ENCODE data around the gene TRIM46. TPM values are rescaled to one million over a fixed set of nuclear protein-coding genes. Genes with fewer than 3 reads are reported as not detected.

Gene TRIM46
- total RNA-seq, 1 experiment from 2014 or later, result 3.8 TPM

DNA sequence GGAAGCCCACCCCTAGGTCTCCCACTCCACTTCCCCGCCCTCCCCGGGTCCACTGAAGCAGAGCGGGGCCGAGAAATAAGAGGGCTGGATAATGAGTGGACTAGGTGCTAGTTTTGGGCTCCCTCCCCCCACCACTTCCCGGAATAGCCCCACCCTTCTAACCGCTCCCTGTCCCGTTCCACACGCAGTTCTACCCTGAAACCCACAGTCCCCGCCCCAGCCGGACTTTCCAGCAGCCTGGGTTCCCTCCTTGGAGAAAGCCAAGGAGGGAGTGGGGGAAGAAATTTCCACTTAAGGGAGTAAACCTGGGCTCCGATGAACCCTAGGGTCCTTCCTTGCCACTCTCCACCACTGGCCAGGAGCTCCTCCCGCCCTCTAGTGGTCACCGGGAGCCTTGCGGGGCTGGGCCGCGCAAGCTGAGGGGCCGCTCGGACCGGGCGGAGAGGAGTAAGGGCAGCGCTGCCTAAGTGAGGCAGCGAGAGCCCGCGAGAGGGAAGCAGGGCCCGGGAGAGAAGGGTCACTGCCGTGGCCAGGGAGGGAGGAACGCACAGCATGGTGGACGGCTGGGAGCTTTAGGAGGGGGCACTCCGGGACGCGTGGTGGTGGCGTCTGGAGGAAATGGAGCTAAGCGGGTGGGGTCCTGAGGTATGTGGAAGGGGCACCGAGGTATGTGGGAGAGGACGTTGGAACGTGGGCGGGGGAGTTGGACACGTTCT lies 19.8 kb downstream of the TRIM46 start:
- Histone ChIP-seq H3K9me2 (ENCODE audit: insufficient read depth) (no peaks in the 10 kb centered on the region), H3K27me3 (ENCODE audit: insufficient read depth, low read length) (no peaks in the 10 kb centered on the region), H3K27ac (ENCODE audit: low read depth, low read length) (peak overlapping the region; percentile 97), H3K9me3 (ENCODE audit: control insufficient read depth in 1 of 2, insufficient read depth in 1 of 2, low read depth in 1 of 2, low read length in 2 of 2) (no peaks in the 10 kb centered on the region), H4K20me1 (ENCODE audit: insufficient read depth) (no peaks in the 10 kb centered on the region), H2AFZ (ENCODE audit: low read depth, low read length, poor library complexity, severe bottlenecking) (no peak overlapping the region), H3K4me2 (ENCODE audit: low read length) (peak overlapping the region; percentile 95), H3K4me3 (replicated peaks in 1 of 2; ENCODE audit: low read depth in 1 of 2, low read length in 2 of 2) (peak overlapping the region; percentile 65 to 66), H3K4me1 (ENCODE audit: control insufficient read depth in 1 of 2, insufficient read depth in 2 of 2, low read length in 2 of 2) (peaks cover 15 to 36% of the 10 kb centered on the region in 2 experiments; a peak in 3 of 4 replicates), H3K36me3 (ENCODE audit: control insufficient read depth in 1 of 2, insufficient read depth in 2 of 2, low read length in 2 of 2) (peaks cover 3 to 14% of the 10 kb centered on the region in 2 experiments; a peak in 2 of 4 replicates), H3K9ac (ENCODE audit: low read length) (peak overlapping the region; percentile 89), H3K79me2 (ENCODE audit: insufficient read depth, low read length) (peaks cover 9% of the 10 kb centered on the region)
- no TSS peak for BruUV-seq (replicated peaks)
- ChIA-PET CTCF (interaction anchor here (0.6 to 4.6 kb wide), 14 partner anchors 10 to 210 kb away, joined by 3 to 71 read pairs (median 7); partner anchors contain the start of genes ADAM15, FLAD1, KRTCAP2 and THBS3), RAD21 (ENCODE audit: low non-redundant PET in 1 of 2, low total read pairs in 2 of 2, uncharacterized antibody in 2 of 2, unreplicated experiment in 2 of 2) (interaction anchor here in 1 of 2 experiments (0.6 to 1.5 kb wide), 3 partner anchors 16 to 21 kb away, joined by 3 read pairs; partner anchors contain the start of gene KRTCAP2), POLR2A (interaction anchor here (0.6 to 2.6 kb wide), 12 partner anchors 8 to 220 kb away, joined by 3 to 15 read pairs (median 7); partner anchors contain the start of genes KRTCAP2, MTX1 and THBS3)
- peak; percentile 79 for DNase-seq (ENCODE audit: low read depth, low spot score)
- peak; percentile 78 for ATAC-seq
- intact Hi-C loops (cut with micrococcal nuclease), result no loop called here
- TF ChIP-seq RAD21 (IDR thresholded peaks at IDR 0.05; ENCODE audit: low read depth), result no peak
- TF ChIP-seq SP1 (IDR thresholded peaks at IDR 0.05; ENCODE audit: low read depth), result no peak
- no peak for TF ChIP-seq TCF7L2 (IDR thresholded peaks at IDR 0.05; ENCODE audit: borderline replicate concordance, extremely low read depth, insufficient read depth, insufficient read length)
- TF ChIP-seq CBX3 (IDR thresholded peaks at IDR 0.05; ENCODE audit: low read depth), result no peak
- TF ChIP-seq FOSL1 (IDR thresholded peaks at IDR 0.05; ENCODE audit: low read depth), result no peak
- TF ChIP-seq, protein P1, sequence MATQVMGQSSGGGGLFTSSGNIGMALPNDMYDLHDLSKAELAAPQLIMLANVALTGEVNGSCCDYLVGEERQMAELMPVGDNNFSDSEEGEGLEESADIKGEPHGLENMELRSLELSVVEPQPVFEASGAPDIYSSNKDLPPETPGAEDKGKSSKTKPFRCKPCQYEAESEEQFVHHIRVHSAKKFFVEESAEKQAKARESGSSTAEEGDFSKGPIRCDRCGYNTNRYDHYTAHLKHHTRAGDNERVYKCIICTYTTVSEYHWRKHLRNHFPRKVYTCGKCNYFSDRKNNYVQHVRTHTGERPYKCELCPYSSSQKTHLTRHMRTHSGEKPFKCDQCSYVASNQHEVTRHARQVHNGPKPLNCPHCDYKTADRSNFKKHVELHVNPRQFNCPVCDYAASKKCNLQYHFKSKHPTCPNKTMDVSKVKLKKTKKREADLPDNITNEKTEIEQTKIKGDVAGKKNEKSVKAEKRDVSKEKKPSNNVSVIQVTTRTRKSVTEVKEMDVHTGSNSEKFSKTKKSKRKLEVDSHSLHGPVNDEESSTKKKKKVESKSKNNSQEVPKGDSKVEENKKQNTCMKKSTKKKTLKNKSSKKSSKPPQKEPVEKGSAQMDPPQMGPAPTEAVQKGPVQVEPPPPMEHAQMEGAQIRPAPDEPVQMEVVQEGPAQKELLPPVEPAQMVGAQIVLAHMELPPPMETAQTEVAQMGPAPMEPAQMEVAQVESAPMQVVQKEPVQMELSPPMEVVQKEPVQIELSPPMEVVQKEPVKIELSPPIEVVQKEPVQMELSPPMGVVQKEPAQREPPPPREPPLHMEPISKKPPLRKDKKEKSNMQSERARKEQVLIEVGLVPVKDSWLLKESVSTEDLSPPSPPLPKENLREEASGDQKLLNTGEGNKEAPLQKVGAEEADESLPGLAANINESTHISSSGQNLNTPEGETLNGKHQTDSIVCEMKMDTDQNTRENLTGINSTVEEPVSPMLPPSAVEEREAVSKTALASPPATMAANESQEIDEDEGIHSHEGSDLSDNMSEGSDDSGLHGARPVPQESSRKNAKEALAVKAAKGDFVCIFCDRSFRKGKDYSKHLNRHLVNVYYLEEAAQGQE (IDR thresholded peaks at IDR 0.05; ENCODE audit: low read depth), result no peak
- TF ChIP-seq, protein P2, sequence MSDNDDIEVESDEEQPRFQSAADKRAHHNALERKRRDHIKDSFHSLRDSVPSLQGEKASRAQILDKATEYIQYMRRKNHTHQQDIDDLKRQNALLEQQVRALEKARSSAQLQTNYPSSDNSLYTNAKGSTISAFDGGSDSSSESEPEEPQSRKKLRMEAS (IDR thresholded peaks at IDR 0.05), result no peak
- no peak for TF ChIP-seq CEBPB (IDR thresholded peaks at IDR 0.05; ENCODE audit: low read depth)
- TF ChIP-seq ELF1 (IDR thresholded peaks at IDR 0.05; ENCODE audit: borderline replicate concordance, low read depth), result no peak
- peak; percentile 71 for TF ChIP-seq POLR2AphosphoS5 (IDR thresholded peaks at IDR 0.05; ENCODE audit: low read depth, low read length)
- TF ChIP-seq, protein P3, sequence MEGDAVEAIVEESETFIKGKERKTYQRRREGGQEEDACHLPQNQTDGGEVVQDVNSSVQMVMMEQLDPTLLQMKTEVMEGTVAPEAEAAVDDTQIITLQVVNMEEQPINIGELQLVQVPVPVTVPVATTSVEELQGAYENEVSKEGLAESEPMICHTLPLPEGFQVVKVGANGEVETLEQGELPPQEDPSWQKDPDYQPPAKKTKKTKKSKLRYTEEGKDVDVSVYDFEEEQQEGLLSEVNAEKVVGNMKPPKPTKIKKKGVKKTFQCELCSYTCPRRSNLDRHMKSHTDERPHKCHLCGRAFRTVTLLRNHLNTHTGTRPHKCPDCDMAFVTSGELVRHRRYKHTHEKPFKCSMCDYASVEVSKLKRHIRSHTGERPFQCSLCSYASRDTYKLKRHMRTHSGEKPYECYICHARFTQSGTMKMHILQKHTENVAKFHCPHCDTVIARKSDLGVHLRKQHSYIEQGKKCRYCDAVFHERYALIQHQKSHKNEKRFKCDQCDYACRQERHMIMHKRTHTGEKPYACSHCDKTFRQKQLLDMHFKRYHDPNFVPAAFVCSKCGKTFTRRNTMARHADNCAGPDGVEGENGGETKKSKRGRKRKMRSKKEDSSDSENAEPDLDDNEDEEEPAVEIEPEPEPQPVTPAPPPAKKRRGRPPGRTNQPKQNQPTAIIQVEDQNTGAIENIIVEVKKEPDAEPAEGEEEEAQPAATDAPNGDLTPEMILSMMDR (IDR thresholded peaks at IDR 0.05 in 2 of 3, conservative IDR thresholded peaks at IDR 0.05 in 1 of 3; ENCODE audit: borderline replicate concordance in 1 of 3, insufficient read depth in 1 of 3, low read depth in 2 of 3, low read length in 2 of 3), result peak in 2 of 3 experiments; percentile 97 to 99; a peak in 4 of 6 replicates
- TF ChIP-seq JUND (IDR thresholded peaks at IDR 0.05), result no peak
- TF ChIP-seq ZFX (IDR thresholded peaks at IDR 0.05), result no peak
- TF ChIP-seq SRF (IDR thresholded peaks at IDR 0.05; ENCODE audit: low read depth), result no peak
- TF ChIP-seq ZNF274 (IDR thresholded peaks at IDR 0.05; ENCODE audit: low read depth, low read length), result no peak
- no peak for TF ChIP-seq EGR1 (IDR thresholded peaks at IDR 0.05; ENCODE audit: low read depth)
- TF ChIP-seq EZH2 (IDR thresholded peaks at IDR 0.05), result no peak
- TF ChIP-seq, protein P4, sequence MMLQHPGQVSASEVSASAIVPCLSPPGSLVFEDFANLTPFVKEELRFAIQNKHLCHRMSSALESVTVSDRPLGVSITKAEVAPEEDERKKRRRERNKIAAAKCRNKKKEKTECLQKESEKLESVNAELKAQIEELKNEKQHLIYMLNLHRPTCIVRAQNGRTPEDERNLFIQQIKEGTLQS (IDR thresholded peaks at IDR 0.05), result no peak
- TF ChIP-seq EZH2phosphoT487 (IDR thresholded peaks at IDR 0.05; ENCODE audit: borderline replicate concordance), result no peak
